K562 (cell line): Measurements from ENCODE around the gene TUBE1. TPM values are rescaled to one million over a fixed set of nuclear protein-coding genes. Genes with fewer than 3 reads are reported as not detected.

Experiments
- ATAC-seq: fragments of 200-7000 bp; cut with Tn5 transposase; 3 replicates; pipeline ENCODE4 v1.9.1; 2020; ENCODE audit warnings: moderate library complexity
- BruUV-seq: library from RNA; stranded (reverse); fragments of 400-500 nt; replicated peaks from 2 replicates; lab custom pipeline; 2021; lab: Mats Ljungman, UMichigan
- CTCF ChIA-PET: fragments of 300-600 bp; formaldehyde crosslinking; extraction: SDS; loops from one replicate; lab custom pipeline; 2021; ENCODE audit warnings: low intra/inter-chr PET ratio; lab: Yijun Ruan, JAX
- POLR2A ChIA-PET: fragments of 300-600, 350-650 bp; sonication (Branson Sonifier 250); formaldehyde crosslinking; extraction: SDS; loops from one replicate; lab custom pipeline; 2021; ENCODE audit warnings: antibody characterized with exemption, inconsistent platforms; lab: Yijun Ruan, JAX
- DNase-seq, 4 experiments: peaks; one replicate each; pipeline versions ENCODE4 v3.0.0 to v3.0.0-alpha.2; 2011 to 2018; ENCODE audit warnings: low spot score in 3 of 4, mixed read lengths in 3 of 4; ENCODE audit errors: extremely low read depth in 1 of 4
- FAIRE-seq: peaks from 2 replicates; lab custom pipeline; 2011; peaks lifted over from hg19 to GRCh38; lab: Jason Lieb, UNC
- H2AFZ ChIP-seq: 2 replicates; pipeline ENCODE4 v1.6.0; 2011; ENCODE audit warnings: low read depth, low read length, control low read depth, inconsistent platforms
- H3K27ac ChIP-seq: fragments of 200-600 bp; 3 replicates; pipeline ENCODE4 v1.8.0; 2011; ENCODE audit warnings: low read depth, mild to moderate bottlenecking, control low read depth, inconsistent platforms, low read length, moderate library complexity, mixed read lengths; ENCODE audit errors: extremely low read depth
- H3K27me3 ChIP-seq, 2 experiments: fragments of 300-600 bp in 1 of 2; 2 replicates in 1 of 2; 3 replicates in 1 of 2; pipeline versions ENCODE4 v1.6.0 to v1.8.0; 2011; ENCODE audit warnings: inconsistent platforms in 2 of 2, low read length in 2 of 2, mild to moderate bottlenecking in 1 of 2, mixed read lengths in 1 of 2, moderate library complexity in 1 of 2; ENCODE audit not compliant: control insufficient read depth in 2 of 2, insufficient read depth in 2 of 2
- H3K36me3 ChIP-seq: fragments of 300-600 bp; 3 replicates; pipeline ENCODE4 v1.8.0; 2011; ENCODE audit warnings: mild to moderate bottlenecking, low read length, inconsistent platforms; ENCODE audit not compliant: control insufficient read depth, insufficient read depth
- H3K4me1 ChIP-seq, 2 experiments: fragments of 200-600 bp in 1 of 2; replicated peaks in 1 of 2; 2 replicates in 1 of 2; 3 replicates in 1 of 2; pipeline versions ENCODE4 v1.5.1 to v1.8.0; 2011; ENCODE audit warnings: inconsistent platforms in 2 of 2, low read length in 2 of 2, mild to moderate bottlenecking in 1 of 2, mixed read lengths in 1 of 2, moderate library complexity in 1 of 2; ENCODE audit not compliant: control insufficient read depth in 2 of 2, insufficient read depth in 2 of 2
- H3K4me2 ChIP-seq: 2 replicates; pipeline ENCODE4 v1.6.1; 2011; ENCODE audit warnings: low read length, control low read depth, inconsistent platforms, mixed read lengths; ENCODE audit not compliant: insufficient read depth
- H3K4me3 ChIP-seq: fragments of 200-600 bp; sonication (generic), shearing (Covaris generic); 2 replicates; pipeline ENCODE4 v1.5.1; 2016; ENCODE audit warnings: control low read depth, inconsistent platforms
- H3K79me2 ChIP-seq: fragments of 200-600 bp; 3 replicates; pipeline ENCODE4 v1.8.0; 2011; ENCODE audit warnings: low read length, inconsistent platforms; ENCODE audit not compliant: control insufficient read depth, insufficient read depth
- H3K9ac ChIP-seq, 2 experiments: 2 replicates each; pipeline versions ENCODE4 v1.6.0 to v1.6.1; 2011; ENCODE audit warnings: low read depth in 2 of 2, low read length in 2 of 2, control low read depth in 1 of 2, inconsistent platforms in 1 of 2, mild to moderate bottlenecking in 1 of 2, mixed read lengths in 1 of 2; ENCODE audit not compliant: insufficient read depth in 1 of 2
- H3K9me1 ChIP-seq: one replicate; pipeline ENCODE4 v1.6.0; 2011; ENCODE audit warnings: inconsistent platforms, mild to moderate bottlenecking, low read length, moderate library complexity; ENCODE audit not compliant: control insufficient read depth, insufficient read depth
- H3K9me3 ChIP-seq: replicated peaks from 2 replicates; pipeline ENCODE4 v1.5.1; 2011; ENCODE audit warnings: low read depth, low read length, inconsistent platforms; ENCODE audit not compliant: control insufficient read depth, insufficient read depth
- H4K20me1 ChIP-seq: replicated peaks from 2 replicates; pipeline ENCODE4 v1.6.1; 2011; ENCODE audit warnings: low read length, inconsistent platforms, mixed read lengths; ENCODE audit not compliant: control insufficient read depth, insufficient read depth
- FUS ChIP-seq: fragments of 200-400 bp; formaldehyde crosslinking; optimal IDR thresholded peaks from 2 replicates; pipeline ENCODE3; 2017; ENCODE audit warnings: low read depth, low read length
- KHSRP ChIP-seq: fragments of 450-650 bp; IDR thresholded peaks from 2 replicates; pipeline ENCODE4 v1.6.1; 2017
- MAFG ChIP-seq: fragments of 450-650 bp; conservative IDR thresholded peaks from 2 replicates; pipeline ENCODE4 v1.6.1; 2016; ENCODE audit warnings: missing genetic modification characterization, missing compliant biosample characterization
- ZNF217 ChIP-seq: sonication (generic); formaldehyde crosslinking; IDR thresholded peaks from 2 replicates; pipeline ENCODE4 v1.8.0; 2022; ENCODE audit warnings: mild to moderate bottlenecking, missing genetic modification reagents
- WGBS: fragments of 100-300 bp; shearing (Covaris generic); methylation state at CpG from one replicate; pipeline ENCODE4 v1.1.6; 2016; ENCODE audit warnings: low coverage, mixed read lengths; ENCODE audit not compliant: insufficient coverage; ENCODE audit errors: missing lambda C conversion rate; 5-methylcytosine and 5-hydroxymethylcytosine counted together
- in situ Hi-C: fragments of 300-500 bp; cut with MboI; formaldehyde crosslinking; loops from 4 replicates; pipeline ENCODE4 v1.15.0; 2018; ENCODE audit warnings: inconsistent platforms, mixed read lengths
- intact Hi-C: fragments of 100-400 bp; cut with micrococcal nuclease; formaldehyde crosslinking; loops from 2 replicates; pipeline ENCODE4 v1.14.2; 2022
- polyA plus RNA-seq, 8 experiments: library from polyadenylated mRNA; depleted of rRNA in 4 of 8; stranded (reverse) in 5 of 8; unstranded in 3 of 8; fragments of >200 nt; fragmentation: Nextera tagmentation in 2 of 8; fragmentation: Illumina TruSeq in 1 of 8; extraction: Ambion mirVana in 2 of 8; extraction: Trizol in 1 of 8; gene quantifications; 2 replicates each; pipeline versions ENCODE4 v1.2.1 to v1.2.3, GENCODE V29; 2011 to 2014; ENCODE audit warnings: inconsistent platforms in 1 of 8, missing spikeins in 1 of 8
- total RNA-seq, 7 experiments: library from RNA; depleted of rRNA in 6 of 7; stranded (reverse); fragments of >200 nt in 6 of 7; fragmentation: Illumina TruSeq in 2 of 7; extraction: Trizol in 2 of 7; gene quantifications; 2 replicates each; pipeline versions ENCODE4 v1.2.1 to v1.2.3, GENCODE V29; 2011 to 2021; ENCODE audit warnings: low replicate concordance in 1 of 7
- TF ChIP-seq, protein P1 (sequence below): IDR thresholded peaks from 2 replicates; pipeline ENCODE4 v1.6.1; 2016; ENCODE audit warnings: missing genetic modification characterization, missing compliant biosample characterization
- TF ChIP-seq, protein P2 (sequence below): fragments of 450-650 bp; IDR thresholded peaks from 2 replicates; pipeline ENCODE4 v1.6.1; 2018; ENCODE audit not compliant: partially characterized antibody
- TF ChIP-seq, protein P3 (sequence below): sonication (generic); formaldehyde crosslinking; IDR thresholded peaks from 2 replicates; pipeline ENCODE4 v1.8.0; 2023; ENCODE audit warnings: mild to moderate bottlenecking, missing genetic modification reagents
- TF ChIP-seq, protein P4 (sequence below): fragments of 250-450 bp; sonication (Bioruptor Pico); IDR thresholded peaks from 2 replicates; pipeline ENCODE4 v1.4.0; 2020; ENCODE audit warnings: mild to moderate bottlenecking, moderate library complexity
- TF ChIP-seq, protein P5 (sequence below): fragments of 450-650 bp; IDR thresholded peaks from 2 replicates; pipeline ENCODE4 v1.6.1; 2016
- TF ChIP-seq, protein P6 (sequence below): fragments of 450-650 bp; formaldehyde crosslinking; IDR thresholded peaks from 2 replicates; pipeline ENCODE4 v1.4.0; 2022; ENCODE audit warnings: missing genetic modification characterization

Gene TUBE1
- total and polyA plus RNA-seq, 9 of the 15 experiments (the other 6 are each of a cell fraction or from before 2014, with no cell fraction given), result 18.9 to 58.4 (median 30.8) TPM

DNA sequence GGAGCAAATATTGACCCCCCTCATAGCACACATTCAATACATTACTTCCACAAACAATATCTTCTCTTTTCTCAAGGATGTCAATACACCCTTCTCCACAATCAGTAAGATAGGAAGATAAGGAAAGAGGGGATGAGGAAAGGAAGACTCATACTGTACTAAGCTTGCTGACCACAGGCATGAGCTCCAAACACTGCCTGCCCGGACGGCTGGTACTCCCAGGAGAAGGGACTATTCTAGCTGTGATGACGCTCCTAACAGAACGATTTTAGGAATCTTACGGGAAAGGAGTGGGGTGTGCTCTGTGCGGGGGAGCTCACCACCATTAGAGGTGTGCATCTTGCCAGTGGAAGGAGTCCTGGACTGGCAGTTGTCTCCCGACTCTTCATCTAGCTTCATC, 37.3 kb downstream of the TUBE1 start:
- TF ChIP-seq, protein P1, sequence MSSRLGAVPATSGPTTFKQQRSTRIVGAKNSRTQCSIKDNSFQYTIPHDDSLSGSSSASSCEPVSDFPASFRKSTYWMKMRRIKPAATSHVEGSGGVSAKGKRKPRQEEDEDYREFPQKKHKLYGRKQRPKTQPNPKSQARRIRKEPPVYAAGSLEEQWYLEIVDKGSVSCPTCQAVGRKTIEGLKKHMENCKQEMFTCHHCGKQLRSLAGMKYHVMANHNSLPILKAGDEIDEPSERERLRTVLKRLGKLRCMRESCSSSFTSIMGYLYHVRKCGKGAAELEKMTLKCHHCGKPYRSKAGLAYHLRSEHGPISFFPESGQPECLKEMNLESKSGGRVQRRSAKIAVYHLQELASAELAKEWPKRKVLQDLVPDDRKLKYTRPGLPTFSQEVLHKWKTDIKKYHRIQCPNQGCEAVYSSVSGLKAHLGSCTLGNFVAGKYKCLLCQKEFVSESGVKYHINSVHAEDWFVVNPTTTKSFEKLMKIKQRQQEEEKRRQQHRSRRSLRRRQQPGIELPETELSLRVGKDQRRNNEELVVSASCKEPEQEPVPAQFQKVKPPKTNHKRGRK (tag), result no peak
- TF ChIP-seq MAFG, result no peak
- TF ChIP-seq, protein P2, sequence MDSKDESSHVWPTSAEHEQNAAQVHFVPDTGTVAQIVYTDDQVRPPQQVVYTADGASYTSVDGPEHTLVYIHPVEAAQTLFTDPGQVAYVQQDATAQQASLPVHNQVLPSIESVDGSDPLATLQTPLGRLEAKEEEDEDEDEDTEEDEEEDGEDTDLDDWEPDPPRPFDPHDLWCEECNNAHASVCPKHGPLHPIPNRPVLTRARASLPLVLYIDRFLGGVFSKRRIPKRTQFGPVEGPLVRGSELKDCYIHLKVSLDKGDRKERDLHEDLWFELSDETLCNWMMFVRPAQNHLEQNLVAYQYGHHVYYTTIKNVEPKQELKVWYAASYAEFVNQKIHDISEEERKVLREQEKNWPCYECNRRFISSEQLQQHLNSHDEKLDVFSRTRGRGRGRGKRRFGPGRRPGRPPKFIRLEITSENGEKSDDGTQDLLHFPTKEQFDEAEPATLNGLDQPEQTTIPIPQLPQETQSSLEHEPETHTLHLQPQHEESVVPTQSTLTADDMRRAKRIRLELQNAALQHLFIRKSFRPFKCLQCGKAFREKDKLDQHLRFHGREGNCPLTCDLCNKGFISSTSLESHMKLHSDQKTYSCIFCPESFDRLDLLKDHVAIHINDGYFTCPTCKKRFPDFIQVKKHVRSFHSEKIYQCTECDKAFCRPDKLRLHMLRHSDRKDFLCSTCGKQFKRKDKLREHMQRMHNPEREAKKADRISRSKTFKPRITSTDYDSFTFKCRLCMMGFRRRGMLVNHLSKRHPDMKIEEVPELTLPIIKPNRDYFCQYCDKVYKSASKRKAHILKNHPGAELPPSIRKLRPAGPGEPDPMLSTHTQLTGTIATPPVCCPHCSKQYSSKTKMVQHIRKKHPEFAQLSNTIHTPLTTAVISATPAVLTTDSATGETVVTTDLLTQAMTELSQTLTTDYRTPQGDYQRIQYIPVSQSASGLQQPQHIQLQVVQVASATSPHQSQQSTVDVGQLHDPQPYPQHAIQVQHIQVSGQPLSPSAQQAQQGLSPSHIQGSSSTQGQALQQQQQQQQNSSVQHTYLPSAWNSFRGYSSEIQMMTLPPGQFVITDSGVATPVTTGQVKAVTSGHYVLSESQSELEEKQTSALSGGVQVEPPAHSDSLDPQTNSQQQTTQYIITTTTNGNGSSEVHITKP, result no peak
- TF ChIP-seq FUS, result no peak
- no peak for TF ChIP-seq KHSRP
- TF ChIP-seq, protein P3, sequence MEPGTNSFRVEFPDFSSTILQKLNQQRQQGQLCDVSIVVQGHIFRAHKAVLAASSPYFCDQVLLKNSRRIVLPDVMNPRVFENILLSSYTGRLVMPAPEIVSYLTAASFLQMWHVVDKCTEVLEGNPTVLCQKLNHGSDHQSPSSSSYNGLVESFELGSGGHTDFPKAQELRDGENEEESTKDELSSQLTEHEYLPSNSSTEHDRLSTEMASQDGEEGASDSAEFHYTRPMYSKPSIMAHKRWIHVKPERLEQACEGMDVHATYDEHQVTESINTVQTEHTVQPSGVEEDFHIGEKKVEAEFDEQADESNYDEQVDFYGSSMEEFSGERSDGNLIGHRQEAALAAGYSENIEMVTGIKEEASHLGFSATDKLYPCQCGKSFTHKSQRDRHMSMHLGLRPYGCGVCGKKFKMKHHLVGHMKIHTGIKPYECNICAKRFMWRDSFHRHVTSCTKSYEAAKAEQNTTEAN (CRISPR knock-in tag), result no peak
- TF ChIP-seq, protein P4, sequence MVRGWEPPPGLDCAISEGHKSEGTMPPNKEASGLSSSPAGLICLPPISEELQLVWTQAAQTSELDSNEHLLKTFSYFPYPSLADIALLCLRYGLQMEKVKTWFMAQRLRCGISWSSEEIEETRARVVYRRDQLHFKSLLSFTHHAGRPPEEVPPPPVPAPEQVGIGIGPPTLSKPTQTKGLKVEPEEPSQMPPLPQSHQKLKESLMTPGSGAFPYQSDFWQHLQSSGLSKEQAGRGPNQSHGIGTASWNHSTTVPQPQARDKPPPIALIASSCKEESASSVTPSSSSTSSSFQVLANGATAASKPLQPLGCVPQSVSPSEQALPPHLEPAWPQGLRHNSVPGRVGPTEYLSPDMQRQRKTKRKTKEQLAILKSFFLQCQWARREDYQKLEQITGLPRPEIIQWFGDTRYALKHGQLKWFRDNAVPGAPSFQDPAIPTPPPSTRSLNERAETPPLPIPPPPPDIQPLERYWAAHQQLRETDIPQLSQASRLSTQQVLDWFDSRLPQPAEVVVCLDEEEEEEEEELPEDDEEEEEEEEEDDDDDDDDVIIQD (CRISPR knock-in tag), result no peak
- TF ChIP-seq, protein P5, sequence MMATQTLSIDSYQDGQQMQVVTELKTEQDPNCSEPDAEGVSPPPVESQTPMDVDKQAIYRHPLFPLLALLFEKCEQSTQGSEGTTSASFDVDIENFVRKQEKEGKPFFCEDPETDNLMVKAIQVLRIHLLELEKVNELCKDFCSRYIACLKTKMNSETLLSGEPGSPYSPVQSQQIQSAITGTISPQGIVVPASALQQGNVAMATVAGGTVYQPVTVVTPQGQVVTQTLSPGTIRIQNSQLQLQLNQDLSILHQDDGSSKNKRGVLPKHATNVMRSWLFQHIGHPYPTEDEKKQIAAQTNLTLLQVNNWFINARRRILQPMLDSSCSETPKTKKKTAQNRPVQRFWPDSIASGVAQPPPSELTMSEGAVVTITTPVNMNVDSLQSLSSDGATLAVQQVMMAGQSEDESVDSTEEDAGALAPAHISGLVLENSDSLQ, result no peak
- TF ChIP-seq ZNF217 (CRISPR knock-in tag), result no peak
- TF ChIP-seq, protein P6, sequence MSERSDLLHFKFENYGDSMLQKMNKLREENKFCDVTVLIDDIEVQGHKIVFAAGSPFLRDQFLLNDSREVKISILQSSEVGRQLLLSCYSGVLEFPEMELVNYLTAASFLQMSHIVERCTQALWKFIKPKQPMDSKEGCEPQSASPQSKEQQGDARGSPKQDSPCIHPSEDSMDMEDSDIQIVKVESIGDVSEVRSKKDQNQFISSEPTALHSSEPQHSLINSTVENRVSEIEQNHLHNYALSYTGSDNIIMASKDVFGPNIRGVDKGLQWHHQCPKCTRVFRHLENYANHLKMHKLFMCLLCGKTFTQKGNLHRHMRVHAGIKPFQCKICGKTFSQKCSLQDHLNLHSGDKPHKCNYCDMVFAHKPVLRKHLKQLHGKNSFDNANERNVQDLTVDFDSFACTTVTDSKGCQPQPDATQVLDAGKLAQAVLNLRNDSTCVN (CRISPR knock-in tag), result no peak
- Histone ChIP-seq H3K9me3 (no peaks in the 10 kb centered on the region), H2AFZ (no peak overlapping the region), H3K27ac (no peak overlapping the region), H3K4me3 (no peak overlapping the region), H4K20me1 (no peaks in the 10 kb centered on the region), H3K9ac (no peak overlapping the region), H3K4me2 (no peak overlapping the region), H3K36me3 (no peaks in the 10 kb centered on the region), H3K9me1 (no peaks in the 10 kb centered on the region), H3K4me1 (peaks cover 0 to 5% of the 10 kb centered on the region in 2 experiments; a peak in 1 of 5 replicates), H3K79me2 (no peaks in the 10 kb centered on the region), H3K27me3 (peaks cover 18 to 35% of the 10 kb centered on the region in 2 experiments)
- no peak for FAIRE-seq
- CTCF ChIA-PET, result no interaction called here
- ATAC-seq, result no peak
- POLR2A ChIA-PET, result interaction anchor here (0.6 to 1.4 kb wide), 5 partner anchors 9 to 356 kb away, joined by 3 to 10 read pairs (median 3); no protein-coding TSS in a partner anchor
- in situ Hi-C loops, result no loop called here
- WGBS, result 1% methylated on average over 7 of the region's 7 CpGs
- BruUV-seq, result no TSS peak
- no peak for DNase-seq
- intact Hi-C loops, result no loop called here
